GM12878 (cell line): ENCODE results near the gene SBF1. TPM values are rescaled to one million over a fixed set of nuclear protein-coding genes. Genes with fewer than 3 reads are reported as not detected.
A peak's percentile ranks its signal among the peaks of the same experiment; 100 is the strongest.

Experiments
- ATF2 ChIP-seq: IDR thresholded peaks from 2 replicates; pipeline ENCODE4 v1.6.1; 2012; ENCODE audit warnings: low read length, inconsistent platforms
- CBX5 ChIP-seq: sonication (generic); IDR thresholded peaks from 2 replicates; pipeline ENCODE4 v1.6.1; 2016; ENCODE audit warnings: low read depth, moderate library complexity, mild to moderate bottlenecking, inconsistent platforms
- CEBPB ChIP-seq, 2 experiments: fragments of 150-350 bp in 1 of 2; IDR thresholded peaks; 2 replicates each; pipeline ENCODE4 v1.6.1; 2012 to 2014; ENCODE audit warnings: low read depth in 2 of 2, low read length in 2 of 2, borderline replicate concordance in 1 of 2, inconsistent platforms in 1 of 2
- EED ChIP-seq: sonication (generic); IDR thresholded peaks from 2 replicates; pipeline ENCODE4 v1.6.1; 2016; ENCODE audit warnings: antibody characterized with exemption, low read depth
- EGR1 ChIP-seq, 2 experiments: IDR thresholded peaks; 1 replicate in 1 of 2; 2 replicates in 1 of 2; pipeline ENCODE4 v1.6.1; 2011 to 2012; ENCODE audit warnings: low read depth in 2 of 2, low read length in 2 of 2, borderline replicate concordance in 1 of 2, mild to moderate bottlenecking in 1 of 2, moderate library complexity in 1 of 2
- ELK1 ChIP-seq: IDR thresholded peaks from 2 replicates; pipeline ENCODE4 v1.6.1; 2012; ENCODE audit warnings: low read depth, low read length, improper control_type of control experiment
- FOXK2 ChIP-seq: fragments of 450-650 bp; IDR thresholded peaks from 2 replicates; pipeline ENCODE4 v1.6.1; 2017; ENCODE audit warnings: mild to moderate bottlenecking, moderate library complexity
- HSF1 ChIP-seq: fragments of 150-350 bp; IDR thresholded peaks from 2 replicates; pipeline ENCODE4 v1.6.1; 2014; ENCODE audit warnings: mild to moderate bottlenecking, low read depth, low read length
- IRF3 ChIP-seq: fragments of 450-650 bp; IDR thresholded peaks from 2 replicates; pipeline ENCODE4 v1.6.1; 2014; ENCODE audit warnings: mild to moderate bottlenecking
- MEF2B ChIP-seq: fragments of 450-650 bp; IDR thresholded peaks from 2 replicates; pipeline ENCODE4 v1.6.1; 2018; ENCODE audit warnings: mild to moderate bottlenecking, moderate library complexity; ENCODE audit not compliant: partially characterized antibody, poor library complexity, severe bottlenecking
- MTA2 ChIP-seq: fragments of 450-650 bp; IDR thresholded peaks from 2 replicates; pipeline ENCODE4 v1.6.1; 2016; ENCODE audit warnings: low read depth, mild to moderate bottlenecking, moderate library complexity
- MXI1 ChIP-seq: fragments of 150-350 bp; IDR thresholded peaks from 2 replicates; pipeline ENCODE4 v1.6.1; 2011; ENCODE audit warnings: low read depth, mild to moderate bottlenecking, inconsistent platforms, low read length, improper control_type of control experiment
- MYC ChIP-seq: IDR thresholded peaks from 2 replicates; pipeline ENCODE4 v1.6.1; 2011; ENCODE audit warnings: mild to moderate bottlenecking, low read length, moderate library complexity, inconsistent platforms; ENCODE audit not compliant: insufficient read depth, insufficient replicate concordance, insufficient read length, severe bottlenecking
- NBN ChIP-seq: fragments of 450-650 bp; IDR thresholded peaks from 2 replicates; pipeline ENCODE4 v1.6.1; 2016
- NFYA ChIP-seq: IDR thresholded peaks from 2 replicates; pipeline ENCODE4 v1.6.1; 2011; ENCODE audit warnings: low read depth, mild to moderate bottlenecking, low read length, improper control_type of control experiment, borderline replicate concordance
- NFYB ChIP-seq: IDR thresholded peaks from 2 replicates; pipeline ENCODE4 v1.6.1; 2011; ENCODE audit warnings: low read depth, mild to moderate bottlenecking, low read length, improper control_type of control experiment, moderate library complexity; ENCODE audit not compliant: insufficient read depth
- POLR2A ChIP-seq: IDR thresholded peaks from 2 replicates; pipeline ENCODE4 v1.6.1; 2011; ENCODE audit warnings: low read depth, mild to moderate bottlenecking, low read length
- PRDM15 ChIP-seq: fragments of 450-650 bp; formaldehyde crosslinking; IDR thresholded peaks from 2 replicates; pipeline ENCODE4 v1.4.0; 2020; ENCODE audit warnings: mild to moderate bottlenecking, moderate library complexity
- RCOR1 ChIP-seq: conservative IDR thresholded peaks from 2 replicates; pipeline ENCODE4 v1.6.1; 2012; ENCODE audit warnings: low read depth, low read length, improper control_type of control experiment
- ZBED1 ChIP-seq: IDR thresholded peaks from 2 replicates; pipeline ENCODE4 v1.6.1; 2016; ENCODE audit warnings: borderline replicate concordance
- ZNF274 ChIP-seq: IDR thresholded peaks from one replicate; pipeline ENCODE4 v1.8.0; 2011; ENCODE audit not compliant: insufficient read length, insufficient read depth
- polyA plus RNA-seq, 11 experiments: library from polyadenylated mRNA; depleted of rRNA in 4 of 11; unstranded in 6 of 11; stranded (reverse) in 5 of 11; fragments of >200 nt; fragmentation: Nextera tagmentation in 4 of 11; fragmentation: Illumina TruSeq in 1 of 11; extraction: Ambion mirVana in 4 of 11; extraction: Trizol in 1 of 11; gene quantifications; 1 replicate in 1 of 11; 2 replicates in 10 of 11; pipeline versions ENCODE4 v1.2.1 to v1.2.3, GENCODE V29; 2011 to 2016; ENCODE audit warnings: inconsistent platforms in 2 of 11, missing spikeins in 2 of 11, low read depth in 1 of 11
- total RNA-seq, 4 experiments: library from RNA; depleted of rRNA in 3 of 4; stranded (reverse); fragments of >200 nt in 3 of 4; fragmentation: Illumina TruSeq in 1 of 4; extraction: Trizol in 1 of 4; gene quantifications; 2 replicates each; pipeline versions ENCODE4 v1.2.1 to v1.2.3, GENCODE V29; 2013 to 2021

The SBF1 gene
- total and polyA plus RNA-seq, 10 of the 15 experiments (the other 5 are each of a cell fraction or from before 2014, with no cell fraction given): 0.23 to 95.0 (median 17.8) TPM

GRCh38 chr22:50507991-50508884, 33.4 kb upstream of the SBF1 start, which contains the start of gene NCAPH2 (continued):
- peak; percentile 70; the same call in 1 of the 2 replicates for TF ChIP-seq ELK1
- no peak for TF ChIP-seq NFYA
- no peak for TF ChIP-seq MTA2
- TF ChIP-seq CBX5: no peak
- TF ChIP-seq NFYB: no peak
- TF ChIP-seq FOXK2: 0 out of 2 replicates have a peak, but pooled peaks have one; percentile 43
- TF ChIP-seq PRDM15 (CRISPR knock-in tag): no peak
- no peak for TF ChIP-seq HSF1
- peak; percentile 98 for TF ChIP-seq POLR2A
- no peak for TF ChIP-seq IRF3
- peak; percentile 93 for TF ChIP-seq NBN
- TF ChIP-seq RCOR1: no peak
- no peak for TF ChIP-seq CEBPB (IDR thresholded peaks at IDR 0.05; ENCODE audit: borderline replicate concordance in 1 of 2, low read depth in 2 of 2, low read length in 2 of 2)
- no peak for TF ChIP-seq EED
- TF ChIP-seq EGR1 (IDR thresholded peaks at IDR 0.05; ENCODE audit: borderline replicate concordance in 1 of 2, low read depth in 2 of 2, low read length in 2 of 2): peak; percentile 30 to 93
- no peak; the same call in 1 of the 2 replicates for TF ChIP-seq ATF2
- TF ChIP-seq MEF2B: peak; percentile 22
- TF ChIP-seq MXI1: peak; percentile 51
- TF ChIP-seq MYC: no peak
- TF ChIP-seq ZBED1: no peak
- no peak for TF ChIP-seq ZNF274
